HG03439 (cell line): ENCODE data around the gene NUBP2.

ENCODE experiments used
- ATAC-seq: cut with Tn5 transposase; IDR thresholded peaks from one replicate; pipeline ENCODE4 v1.9.1; 2021; ENCODE audit warnings: mild to moderate bottlenecking, moderate library complexity; ENCODE audit not compliant: unreplicated experiment

Gene NUBP2

GRCh38 chr16:1781758-1782407 lies 877 bp upstream of the NUBP2 start:
- no peak for ATAC-seq

GRCh38 chr16:1784977-1785845 lies 2.5 kb downstream of the NUBP2 start:
- no peak for ATAC-seq

- no peak for ATAC-seq
These were observed 3.0 kb downstream of the NUBP2 start for GRCh38 chr16:1785846-1786170.

- ATAC-seq, result no peak
These were observed 3.7 kb downstream of the NUBP2 start for GRCh38 chr16:1786242-1787055.

- ATAC-seq, result no peak
These were observed 4.2 kb downstream of the NUBP2 start for GRCh38 chr16:1787056-1787321.

GRCh38 chr16:1787322-1788094 lies 4.7 kb downstream of the NUBP2 start:
- no peak for ATAC-seq

- no peak for ATAC-seq
These were observed 5.4 kb downstream of the NUBP2 start for GRCh38 chr16:1788095-1788707.

GRCh38 chr16:1788708-1789100 lies 5.9 kb downstream of the NUBP2 start:
- ATAC-seq, result no peak

GRCh38 chr16:1789643-1790045 lies 6.9 kb downstream of the NUBP2 start:
- no peak for ATAC-seq

- ATAC-seq, result no peak
These were observed 7.5 kb downstream of the NUBP2 start for GRCh38 chr16:1790261-1790610.

GRCh38 chr16:1790611-1791255 lies 8.0 kb downstream of the NUBP2 start:
- ATAC-seq, result no peak

GRCh38 chr16:1791256-1791942 lies 8.6 kb downstream of the NUBP2 start:
- ATAC-seq, result no peak

GRCh38 chr16:1791943-1792812 lies 9.4 kb downstream of the NUBP2 start:
- no peak for ATAC-seq

GRCh38 chr16:1792836-1793577 lies 10.2 kb downstream of the NUBP2 start:
- ATAC-seq, result no peak

- ATAC-seq, result no peak
These were observed 10.9 kb downstream of the NUBP2 start, which contains the start of gene IGFALS for GRCh38 chr16:1793578-1794220. Gene IGFALS, minus strand, starts transcription at chr16:1793705. Its CDS starts 53 bp downstream, at chr16:1793652.

GRCh38 chr16:1794221-1794871 lies 11.6 kb downstream of the NUBP2 start:
- ATAC-seq, result no peak
